ENCODE results near the gene BCL11B. TPM values are rescaled to one million over a fixed set of nuclear protein-coding genes. Genes with fewer than 3 reads are reported as not detected.
"Not testable (repeated sequence)": the region's sequence is repeated elsewhere in the genome, so short reads cannot be mapped to it uniquely, and the experiment has no call there.

Gene BCL11B
- total RNA-seq, 6 experiments from 2014 or later, result 0.06 to 0.14 (median 0.10) TPM; not detected in 2

DNA sequence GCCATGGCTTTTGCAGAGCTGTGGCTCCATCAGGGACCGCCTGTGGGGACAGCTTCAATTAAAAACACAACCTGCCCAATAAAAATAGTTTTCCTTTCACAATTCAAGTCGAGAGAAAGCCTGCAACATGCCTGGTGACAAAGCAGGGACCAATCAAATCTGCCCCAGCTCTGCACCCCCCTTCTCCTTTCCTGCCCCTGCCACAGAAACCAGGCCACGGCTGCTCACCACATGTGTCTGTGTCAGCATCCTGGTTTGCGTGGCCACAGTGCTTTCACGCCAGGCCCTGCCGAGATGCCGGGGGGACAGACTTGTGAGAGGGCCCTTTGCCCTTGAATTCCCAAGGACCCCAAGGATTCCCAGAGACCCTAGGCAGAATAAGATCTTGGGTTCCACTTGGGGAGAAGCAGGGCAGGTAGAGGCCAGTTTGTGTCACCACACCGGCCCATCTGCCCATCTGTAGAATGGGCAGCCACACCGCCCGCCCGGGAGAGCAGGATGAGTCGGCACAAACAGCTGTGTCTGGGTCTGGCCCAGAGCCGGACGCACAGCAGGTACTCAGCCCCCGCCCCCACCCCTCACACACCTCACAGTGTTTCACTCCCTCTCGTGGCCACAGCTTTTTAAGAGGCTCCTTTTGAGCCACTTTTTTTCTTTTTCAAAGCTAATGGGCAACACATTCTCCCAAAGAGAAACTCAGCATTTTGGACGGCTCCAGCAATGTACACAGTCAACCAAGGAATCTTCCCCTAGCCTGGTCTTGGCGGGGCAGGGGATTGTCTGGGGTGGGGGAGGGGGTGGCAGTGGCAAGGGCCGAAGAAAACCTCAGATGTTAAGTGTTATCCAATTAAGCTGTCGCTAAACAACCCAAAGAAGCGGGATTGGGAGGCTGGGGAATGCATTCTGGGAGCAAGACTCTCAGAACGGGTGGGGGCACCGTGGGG, 41.5 kb downstream of the BCL11B start:
- Mint-ChIP-seq H3K4me1 (ENCODE audit: low read depth) (no peaks in the 10 kb centered on the region), H3K4me3 (no peak overlapping the region)
- no peak for DNase-seq

DNA sequence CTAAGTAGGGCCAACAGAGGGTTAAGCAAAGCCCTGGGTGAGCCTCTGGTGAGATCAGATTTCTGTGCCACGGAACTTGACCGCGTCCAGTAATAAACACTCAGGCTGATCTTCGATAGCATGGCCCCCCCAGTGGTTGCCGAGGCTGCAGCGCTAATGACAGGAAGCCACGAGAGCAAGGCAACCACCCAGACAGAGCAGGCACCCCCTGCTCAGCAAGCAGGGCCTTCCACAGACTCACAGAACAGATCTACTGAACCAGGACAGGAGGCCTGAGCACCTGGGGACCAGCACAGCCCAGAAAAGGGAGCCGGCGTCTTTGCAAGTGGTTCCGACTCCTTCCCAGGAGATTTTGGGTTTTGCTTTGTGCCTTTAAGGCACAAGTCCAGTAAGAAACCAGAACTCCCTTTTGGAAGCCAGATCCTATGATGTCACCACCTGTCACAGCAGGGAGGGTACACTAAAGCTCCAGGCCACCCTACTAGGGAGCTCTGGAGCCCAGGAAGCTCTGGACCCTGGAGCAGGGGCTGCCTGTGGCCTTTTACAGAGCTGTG, 42.3 kb downstream of the BCL11B start:
- no peaks in the 10 kb centered on the region for H3K36me3 Mint-ChIP-seq (ENCODE audit: low read depth)
- TF ChIP-seq, protein P1, sequence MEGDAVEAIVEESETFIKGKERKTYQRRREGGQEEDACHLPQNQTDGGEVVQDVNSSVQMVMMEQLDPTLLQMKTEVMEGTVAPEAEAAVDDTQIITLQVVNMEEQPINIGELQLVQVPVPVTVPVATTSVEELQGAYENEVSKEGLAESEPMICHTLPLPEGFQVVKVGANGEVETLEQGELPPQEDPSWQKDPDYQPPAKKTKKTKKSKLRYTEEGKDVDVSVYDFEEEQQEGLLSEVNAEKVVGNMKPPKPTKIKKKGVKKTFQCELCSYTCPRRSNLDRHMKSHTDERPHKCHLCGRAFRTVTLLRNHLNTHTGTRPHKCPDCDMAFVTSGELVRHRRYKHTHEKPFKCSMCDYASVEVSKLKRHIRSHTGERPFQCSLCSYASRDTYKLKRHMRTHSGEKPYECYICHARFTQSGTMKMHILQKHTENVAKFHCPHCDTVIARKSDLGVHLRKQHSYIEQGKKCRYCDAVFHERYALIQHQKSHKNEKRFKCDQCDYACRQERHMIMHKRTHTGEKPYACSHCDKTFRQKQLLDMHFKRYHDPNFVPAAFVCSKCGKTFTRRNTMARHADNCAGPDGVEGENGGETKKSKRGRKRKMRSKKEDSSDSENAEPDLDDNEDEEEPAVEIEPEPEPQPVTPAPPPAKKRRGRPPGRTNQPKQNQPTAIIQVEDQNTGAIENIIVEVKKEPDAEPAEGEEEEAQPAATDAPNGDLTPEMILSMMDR (IDR thresholded peaks at IDR 0.05), result no peak
- no peak for DNase-seq
- H3K27me3 Mint-ChIP-seq (ENCODE audit: insufficient read depth), result peaks cover 5% of the 10 kb centered on the region
- no peaks in the 10 kb centered on the region for H3K4me1 Mint-ChIP-seq (ENCODE audit: low read depth)
- H3K9me3 Mint-ChIP-seq, result peaks cover 13% of the 10 kb centered on the region
- no peak overlapping the region for H3K4me3 Mint-ChIP-seq
- no peak overlapping the region for H3K27ac Mint-ChIP-seq

More for the DNA sequence above, 41.5 kb downstream of the BCL11B start:
- Mint-ChIP-seq H3K27me3 (ENCODE audit: insufficient read depth) (peaks cover 5% of the 10 kb centered on the region), H3K27ac (no peak overlapping the region), H3K9me3 (peaks cover 20% of the 10 kb centered on the region), H3K36me3 (ENCODE audit: low read depth) (peaks cover 6% of the 10 kb centered on the region; the same call in 1 of the 2 replicates)
- TF ChIP-seq, protein P1 (IDR thresholded peaks at IDR 0.05), result peak; percentile 26; the same call in 1 of the 2 replicates

DNA sequence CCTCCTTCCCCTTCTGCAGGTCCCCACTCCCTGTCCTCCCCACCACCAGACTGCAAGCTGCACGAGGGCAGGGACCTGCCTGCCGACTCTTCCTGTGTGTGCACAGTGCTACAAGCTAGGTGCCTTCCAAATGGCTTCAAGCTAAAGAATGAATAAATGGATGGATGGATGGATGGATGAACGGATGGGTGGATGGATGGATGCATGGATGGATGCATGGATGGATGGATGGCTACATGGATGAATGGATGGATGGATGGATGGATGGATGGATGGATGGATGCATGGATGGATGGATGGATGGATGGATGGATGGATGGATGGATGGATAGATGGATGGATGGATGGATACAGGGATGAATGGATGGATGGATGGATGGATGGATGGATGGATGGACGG, 43.2 kb downstream of the BCL11B start:
- not testable (repeated sequence) for H3K4me1 Mint-ChIP-seq (ENCODE audit: low read depth); H3K9me3 Mint-ChIP-seq; H3K27me3 Mint-ChIP-seq (ENCODE audit: insufficient read depth); DNase-seq; H3K36me3 Mint-ChIP-seq (ENCODE audit: low read depth); H3K27ac Mint-ChIP-seq; H3K4me3 Mint-ChIP-seq

DNA sequence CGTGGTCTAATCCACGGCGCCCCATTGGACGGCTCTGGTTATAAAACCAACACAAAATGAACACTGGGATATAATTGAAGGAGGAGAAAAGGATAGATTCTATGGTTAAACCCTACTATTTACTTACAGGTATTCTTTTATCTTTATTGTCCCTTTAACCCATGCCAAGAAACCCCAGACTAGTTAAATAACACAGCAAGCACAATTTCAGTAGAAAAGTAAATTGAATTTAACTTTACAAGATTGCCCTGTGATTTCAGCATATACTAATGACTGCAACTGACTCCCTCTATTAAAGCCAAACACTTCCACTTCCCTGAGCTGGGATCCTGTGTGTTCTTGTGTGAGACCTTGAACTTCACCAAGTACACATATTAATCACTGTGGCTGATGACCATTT, 45.3 kb downstream of the BCL11B start:
- H3K27me3 Mint-ChIP-seq (ENCODE audit: insufficient read depth), result peaks cover 13% of the 10 kb centered on the region
- no peaks in the 10 kb centered on the region for H3K36me3 Mint-ChIP-seq (ENCODE audit: low read depth)
- no peak overlapping the region for H3K27ac Mint-ChIP-seq
- DNase-seq, result no peak
- H3K4me1 Mint-ChIP-seq (ENCODE audit: low read depth), result no peaks in the 10 kb centered on the region
- no peak overlapping the region for H3K4me3 Mint-ChIP-seq
- TF ChIP-seq, protein P1 (IDR thresholded peaks at IDR 0.05), result no peak
- H3K9me3 Mint-ChIP-seq, result peaks cover 4% of the 10 kb centered on the region; the same call in 1 of the 2 replicates

DNA sequence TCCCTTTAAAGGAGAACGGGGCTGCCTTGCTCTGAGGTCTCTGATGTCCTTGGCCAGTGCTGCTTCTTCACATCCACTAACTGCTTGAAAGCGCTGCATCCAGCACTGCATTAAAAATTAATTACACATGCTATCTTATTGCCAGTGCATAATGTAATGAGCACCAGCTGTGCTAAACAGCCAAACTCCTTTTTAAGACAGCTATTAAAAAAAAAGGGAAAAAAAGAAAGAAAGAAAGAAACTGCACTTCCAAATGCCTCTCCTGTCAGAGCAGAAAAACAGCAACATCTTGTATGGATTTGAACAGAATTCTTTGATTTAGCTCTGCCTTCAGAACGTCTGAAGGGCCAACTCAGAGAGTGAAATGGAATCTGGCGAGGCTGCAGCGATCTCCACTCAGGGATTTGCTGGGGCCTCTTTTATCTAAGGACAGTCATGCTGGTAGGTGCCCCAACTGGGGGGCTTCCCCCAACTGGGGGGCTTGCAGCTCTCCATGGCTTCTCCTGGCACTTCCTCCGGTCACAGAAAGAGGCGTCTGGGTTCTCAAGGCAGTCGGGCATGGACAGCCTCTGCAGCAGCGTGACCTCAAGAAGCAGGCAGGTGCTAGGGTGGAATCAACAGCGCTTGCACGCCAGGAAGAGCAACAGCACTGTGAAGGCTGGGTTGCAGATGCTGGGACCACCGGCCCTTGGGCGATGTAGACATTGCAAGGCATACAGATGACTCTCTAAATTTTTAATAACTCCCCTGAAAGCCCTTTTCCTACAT, 46.4 kb downstream of the BCL11B start:
- Mint-ChIP-seq H3K4me3 (no peak overlapping the region), H3K36me3 (ENCODE audit: low read depth) (no peaks in the 10 kb centered on the region)

More for the DNA sequence above, 46.4 kb downstream of the BCL11B start:
- no peak for DNase-seq
- H3K9me3 Mint-ChIP-seq, result peaks cover 4% of the 10 kb centered on the region; the same call in 1 of the 2 replicates
- TF ChIP-seq, protein P1 (IDR thresholded peaks at IDR 0.05), result no peak
- H3K27ac Mint-ChIP-seq, result no peak overlapping the region
- H3K27me3 Mint-ChIP-seq (ENCODE audit: insufficient read depth), result peaks cover 13% of the 10 kb centered on the region
- H3K4me1 Mint-ChIP-seq (ENCODE audit: low read depth), result no peaks in the 10 kb centered on the region

Data from HFFc6 (cell line).